Calu3 (cell line): Measurements from ENCODE around the gene PLXNB1. TPM values are rescaled to one million over a fixed set of nuclear protein-coding genes. Genes with fewer than 3 reads are reported as not detected.

Experiments used
- BruUV-seq: library from RNA; stranded (reverse); fragments of 400-500 nt; replicated peaks from 2 replicates; lab custom pipeline; 2021; lab: Mats Ljungman, UMichigan
- CTCF ChIA-PET: fragments of 300-600 bp; sonication (Branson Sonifier 250); formaldehyde crosslinking; loops from one replicate; lab custom pipeline; 2022; ENCODE audit warnings: antibody characterized with exemption; lab: Charles Lee
- DNase-seq: peaks from one replicate; pipeline ENCODE4 v3.0.0; 2022
- H3K27ac Mint-ChIP-seq: one replicate; pipeline ENCODE4 v1.8.0; 2022; ENCODE audit warnings: mixed read lengths; ENCODE audit not compliant: unreplicated experiment
- H3K27me3 Mint-ChIP-seq: one replicate; pipeline ENCODE4 v1.8.0; 2022; ENCODE audit warnings: mixed read lengths; ENCODE audit not compliant: unreplicated experiment
- H3K36me3 Mint-ChIP-seq: one replicate; pipeline ENCODE4 v1.8.0; 2022; ENCODE audit warnings: mild to moderate bottlenecking, moderate library complexity, mixed read lengths; ENCODE audit not compliant: insufficient read depth, unreplicated experiment
- H3K4me1 Mint-ChIP-seq: one replicate; pipeline ENCODE4 v1.8.0; 2022; ENCODE audit warnings: mild to moderate bottlenecking, low read depth, mixed read lengths; ENCODE audit not compliant: unreplicated experiment
- H3K4me3 Mint-ChIP-seq: one replicate; pipeline ENCODE4 v1.8.0; 2022; ENCODE audit warnings: mild to moderate bottlenecking, low read depth, moderate library complexity, mixed read lengths; ENCODE audit not compliant: unreplicated experiment
- H3K9me3 Mint-ChIP-seq: one replicate; pipeline ENCODE4 v1.8.0; 2022; ENCODE audit warnings: low read depth, mixed read lengths; ENCODE audit not compliant: unreplicated experiment
- intact Hi-C: fragments of 100-400 bp; cut with micrococcal nuclease; formaldehyde crosslinking; loops from one replicate; pipeline ENCODE4 v1.10.0; 2022; ENCODE audit not compliant: unreplicated experiment
- total RNA-seq: library from RNA; stranded (reverse); gene quantifications from 2 replicates; pipeline ENCODE4 v1.2.3, GENCODE V29; 2022
- TF ChIP-seq, protein P1 (sequence below): fragments of 200-600 bp; IDR thresholded peaks from one replicate; pipeline ENCODE4 v1.8.0; 2022; ENCODE audit warnings: antibody characterized with exemption; ENCODE audit not compliant: unreplicated experiment

The PLXNB1 gene
- total RNA-seq, 1 experiment from 2014 or later = 174 TPM

DNA sequence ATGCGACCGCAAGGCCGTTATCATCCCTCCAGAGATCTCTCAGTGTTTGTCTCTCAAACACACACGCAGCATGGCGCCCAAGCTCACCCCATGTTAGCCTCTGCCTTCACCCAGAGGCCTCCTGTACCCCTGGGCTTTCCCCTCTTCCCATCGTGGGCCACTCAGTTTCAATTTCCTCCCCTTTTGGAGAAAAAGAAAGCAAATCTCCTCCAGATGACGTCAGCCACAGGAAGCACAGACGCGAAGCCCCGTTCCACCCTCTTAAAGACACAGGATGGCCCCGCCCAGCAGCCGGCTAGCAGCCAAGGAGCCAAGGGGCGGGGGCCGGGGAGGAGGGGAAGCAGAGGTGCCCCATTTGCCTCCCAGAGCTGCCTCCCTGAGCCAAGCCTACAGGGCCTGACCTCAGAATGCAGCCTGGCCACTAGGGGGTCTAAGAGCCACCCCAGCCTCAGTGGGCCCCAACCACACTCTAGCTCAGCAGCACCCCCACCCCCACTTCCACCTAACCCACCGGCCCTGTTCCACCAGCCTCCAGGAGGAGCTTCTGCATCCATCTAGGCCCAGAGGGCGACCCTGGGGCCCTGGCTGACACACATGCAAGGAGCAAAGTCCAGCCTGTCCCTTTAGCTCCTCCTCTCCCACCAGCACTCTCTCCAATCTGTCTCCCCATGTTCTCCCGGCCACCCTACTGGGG lies 43.2 kb upstream of the PLXNB1 start:
- no TSS peak for BruUV-seq
- H3K36me3 Mint-ChIP-seq = peaks cover 30% of the 10 kb centered on the region
- peaks cover 12% of the 10 kb centered on the region for H3K4me1 Mint-ChIP-seq
- H3K4me3 Mint-ChIP-seq = peak overlapping the region; percentile 96
- DNase-seq = peak; percentile 93
- intact Hi-C loops = loop anchor here (2.0 kb wide), 1 partner anchor 34 kb away; no protein-coding TSS in a partner anchor
- CTCF ChIA-PET = interaction anchor here (0.6 to 2.2 kb wide), 7 partner anchors 23 to 343 kb away, joined by 3 to 16 read pairs (median 5); partner anchors contain the start of gene SLC26A6
- no peaks in the 10 kb centered on the region for H3K27me3 Mint-ChIP-seq
- H3K9me3 Mint-ChIP-seq = no peaks in the 10 kb centered on the region
- peak overlapping the region; percentile 99 for H3K27ac Mint-ChIP-seq
- TF ChIP-seq, protein P1, sequence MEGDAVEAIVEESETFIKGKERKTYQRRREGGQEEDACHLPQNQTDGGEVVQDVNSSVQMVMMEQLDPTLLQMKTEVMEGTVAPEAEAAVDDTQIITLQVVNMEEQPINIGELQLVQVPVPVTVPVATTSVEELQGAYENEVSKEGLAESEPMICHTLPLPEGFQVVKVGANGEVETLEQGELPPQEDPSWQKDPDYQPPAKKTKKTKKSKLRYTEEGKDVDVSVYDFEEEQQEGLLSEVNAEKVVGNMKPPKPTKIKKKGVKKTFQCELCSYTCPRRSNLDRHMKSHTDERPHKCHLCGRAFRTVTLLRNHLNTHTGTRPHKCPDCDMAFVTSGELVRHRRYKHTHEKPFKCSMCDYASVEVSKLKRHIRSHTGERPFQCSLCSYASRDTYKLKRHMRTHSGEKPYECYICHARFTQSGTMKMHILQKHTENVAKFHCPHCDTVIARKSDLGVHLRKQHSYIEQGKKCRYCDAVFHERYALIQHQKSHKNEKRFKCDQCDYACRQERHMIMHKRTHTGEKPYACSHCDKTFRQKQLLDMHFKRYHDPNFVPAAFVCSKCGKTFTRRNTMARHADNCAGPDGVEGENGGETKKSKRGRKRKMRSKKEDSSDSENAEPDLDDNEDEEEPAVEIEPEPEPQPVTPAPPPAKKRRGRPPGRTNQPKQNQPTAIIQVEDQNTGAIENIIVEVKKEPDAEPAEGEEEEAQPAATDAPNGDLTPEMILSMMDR = peak; percentile 46

DNA sequence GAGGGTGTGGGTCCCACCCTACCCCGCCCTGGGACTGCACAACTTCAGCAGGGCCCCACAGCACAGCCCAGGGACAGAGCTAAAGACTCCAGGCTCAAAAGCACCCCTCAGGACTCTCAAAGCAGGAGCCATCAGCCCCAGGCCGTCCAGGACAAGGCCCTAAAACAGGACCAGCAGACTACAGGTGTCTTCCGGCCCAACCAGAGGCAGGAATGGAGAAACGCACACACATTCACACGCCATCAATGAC lies 42.7 kb upstream of the PLXNB1 start:
- BruUV-seq = TSS peak; percentile 76
- CTCF ChIA-PET = interaction anchor here (1.3 to 2.2 kb wide), 4 partner anchors 35 to 163 kb away, joined by 4 to 16 read pairs (median 6); partner anchors contain the start of gene SLC26A6
- Mint-ChIP-seq H3K9me3 (no peaks in the 10 kb centered on the region), H3K27me3 (no peaks in the 10 kb centered on the region), H3K27ac (peak overlapping the region; percentile 99), H3K4me1 (peaks cover 17% of the 10 kb centered on the region), H3K4me3 (peak overlapping the region; percentile 96), H3K36me3 (peaks cover 34% of the 10 kb centered on the region)
- intact Hi-C loops = loop anchor here (2.0 kb wide), 1 partner anchor 34 kb away; no protein-coding TSS in a partner anchor
- TF ChIP-seq, protein P1 = no peak
- no peak for DNase-seq

DNA sequence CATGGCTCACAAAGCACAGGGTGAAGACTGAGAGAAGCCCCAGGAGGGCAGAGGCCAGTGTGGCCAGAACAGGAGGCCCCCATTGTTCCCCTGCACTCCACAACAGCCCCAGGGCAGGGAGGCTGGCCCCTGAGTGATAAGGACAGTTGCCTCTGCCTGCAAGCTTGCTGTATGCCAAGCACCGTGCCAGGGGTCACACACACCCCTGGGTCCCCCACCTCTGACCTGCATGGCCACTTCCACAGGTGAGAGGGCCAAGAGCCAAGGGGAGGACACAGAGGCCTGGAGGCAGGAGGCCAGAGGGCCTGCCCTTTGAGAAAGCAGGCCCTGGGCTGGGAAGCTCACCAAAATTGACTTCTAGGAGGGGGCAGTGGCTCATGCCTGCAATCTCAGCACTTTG lies 40.4 kb upstream of the PLXNB1 start:
- TF ChIP-seq, protein P1 = no peak
- BruUV-seq = no TSS peak
- DNase-seq = no peak
- peaks cover 25% of the 10 kb centered on the region for H3K4me1 Mint-ChIP-seq
- peaks cover 53% of the 10 kb centered on the region for H3K36me3 Mint-ChIP-seq
- H3K4me3 Mint-ChIP-seq = peak overlapping the region; percentile 27
- no peaks in the 10 kb centered on the region for H3K27me3 Mint-ChIP-seq
- CTCF ChIA-PET = no interaction called here
- intact Hi-C loops = no loop called here
- no peaks in the 10 kb centered on the region for H3K9me3 Mint-ChIP-seq
- no peak overlapping the region for H3K27ac Mint-ChIP-seq

DNA sequence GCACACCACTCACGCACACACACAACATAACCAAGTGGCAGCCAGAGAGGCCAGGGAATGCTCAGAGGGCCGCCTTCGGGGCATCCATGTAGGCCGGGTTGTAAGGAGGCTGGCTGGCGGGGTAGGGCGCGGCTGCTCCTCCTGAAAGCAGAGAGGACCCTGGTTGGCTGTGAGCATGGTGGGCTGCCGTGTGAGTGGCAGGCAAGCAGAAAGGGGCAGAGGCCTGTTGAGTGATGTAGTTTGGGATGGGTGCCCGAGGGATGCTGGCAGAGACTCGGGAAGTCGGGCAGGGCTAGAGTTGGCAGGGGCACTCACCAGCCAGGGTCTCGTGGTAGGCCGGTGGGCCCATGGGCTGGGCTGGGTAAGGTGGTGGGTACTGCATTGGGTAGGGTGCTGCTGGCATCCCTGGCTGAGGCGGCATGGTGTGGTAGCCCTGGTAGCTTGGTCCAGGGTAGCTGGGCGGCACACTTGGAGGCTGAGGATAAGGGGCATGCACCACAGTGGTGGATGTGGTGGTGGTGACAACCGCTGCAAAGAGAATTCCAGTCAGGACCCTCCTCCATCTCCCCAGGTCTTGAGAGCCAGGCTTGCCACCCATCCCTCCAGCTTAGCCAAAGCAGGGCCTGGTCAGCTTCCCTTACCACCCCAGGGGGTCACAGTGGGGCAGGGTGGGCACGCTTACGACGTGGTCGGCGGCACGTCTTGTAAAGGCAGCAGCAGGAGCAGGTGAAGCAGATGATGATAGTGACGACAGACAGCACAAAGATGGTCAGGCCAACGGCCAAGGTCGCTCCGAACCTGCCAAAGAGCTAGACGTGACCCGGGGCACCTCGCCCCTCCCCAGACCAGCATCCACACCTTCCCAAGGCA lies 39.4 kb upstream of the PLXNB1 start:
- peak overlapping the region; percentile 27 for H3K4me3 Mint-ChIP-seq
- no TSS peak for BruUV-seq
- TF ChIP-seq, protein P1 = no peak
- DNase-seq = no peak
- CTCF ChIA-PET = interaction anchor here (0.5 kb wide), 2 partner anchors 120 to 162 kb away, joined by 5 to 17 read pairs; no protein-coding TSS in a partner anchor
- peaks cover 26% of the 10 kb centered on the region for H3K4me1 Mint-ChIP-seq
- H3K27me3 Mint-ChIP-seq = no peaks in the 10 kb centered on the region
- peaks cover 56% of the 10 kb centered on the region for H3K36me3 Mint-ChIP-seq
- intact Hi-C loops = no loop called here
- H3K9me3 Mint-ChIP-seq = no peaks in the 10 kb centered on the region
- no peak overlapping the region for H3K27ac Mint-ChIP-seq
